HG03558 (cell line): ENCODE data around the gene TIMM23.
"Not testable (repeated sequence)": the region's sequence is repeated elsewhere in the genome, so short reads cannot be mapped to it uniquely, and the experiment has no call there.

ENCODE experiments used
- ATAC-seq: cut with Tn5 transposase; IDR thresholded peaks from one replicate; pipeline ENCODE4 v1.9.1; 2021; ENCODE audit warnings: moderate number of reproducible peaks; ENCODE audit not compliant: unreplicated experiment; ENCODE audit errors: extremely low read depth

TIMM23 gene, protein sequence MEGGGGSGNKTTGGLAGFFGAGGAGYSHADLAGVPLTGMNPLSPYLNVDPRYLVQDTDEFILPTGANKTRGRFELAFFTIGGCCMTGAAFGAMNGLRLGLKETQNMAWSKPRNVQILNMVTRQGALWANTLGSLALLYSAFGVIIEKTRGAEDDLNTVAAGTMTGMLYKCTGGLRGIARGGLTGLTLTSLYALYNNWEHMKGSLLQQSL

DNA sequence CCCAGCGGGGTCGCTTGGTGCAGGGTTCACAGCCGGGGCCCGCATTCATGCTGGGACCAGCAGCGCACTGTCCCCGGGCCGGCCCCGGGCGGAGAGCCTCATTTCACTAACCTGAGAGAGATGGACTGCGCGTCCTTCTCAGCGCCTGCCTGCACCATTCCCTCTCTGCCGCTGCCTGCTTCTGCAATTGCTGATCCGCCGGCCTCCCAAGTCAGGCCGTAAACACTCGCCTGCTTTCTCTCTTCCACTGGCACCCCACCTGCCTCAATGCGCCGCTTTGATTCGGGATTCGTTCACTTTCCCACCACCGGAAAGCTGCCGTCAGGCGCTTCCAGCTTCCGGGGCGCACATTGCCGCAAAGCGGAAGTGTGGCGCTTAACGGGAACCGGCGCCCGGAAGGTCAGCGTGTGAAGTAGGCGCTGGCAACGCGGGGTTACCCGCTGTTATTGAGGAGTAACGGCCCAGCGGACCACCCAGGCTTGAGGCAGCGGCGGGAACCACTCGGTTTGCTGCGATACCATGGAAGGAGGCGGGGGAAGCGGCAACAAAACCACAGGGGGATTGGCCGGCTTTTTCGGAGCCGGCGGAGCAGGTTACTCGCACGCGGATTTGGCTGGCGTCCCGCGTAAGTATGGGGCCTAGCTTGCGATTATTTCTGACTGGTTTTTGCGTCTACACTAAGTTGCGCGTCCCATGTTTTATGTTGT lies at the start of gene TIMM23:
Gene TIMM23, plus strand, starts transcription at position 384 of the 707 bp plus-strand sequence. Its CDS starts 136 bp downstream, at position 520.
- not testable (repeated sequence) for ATAC-seq

DNA sequence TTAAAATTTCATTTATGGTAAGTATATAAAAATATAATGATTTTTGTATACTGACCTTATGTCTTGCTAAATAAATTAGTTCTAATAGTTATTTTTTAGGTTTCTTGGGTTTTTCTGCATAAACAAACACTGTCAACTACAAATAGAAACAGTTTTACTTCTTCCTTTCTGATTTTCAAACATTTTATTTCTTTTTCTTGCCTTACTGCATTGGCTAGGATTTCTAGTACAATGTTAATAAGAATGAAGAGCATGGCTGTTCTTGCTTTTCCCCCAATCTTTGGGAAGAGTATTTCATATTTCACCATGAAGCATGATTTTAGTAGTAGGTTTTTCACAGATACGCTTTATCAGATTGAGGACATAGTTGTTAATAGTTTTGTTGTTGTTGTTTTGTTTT lies 45.5 kb upstream of the TIMM23 start:
- not testable (repeated sequence) for ATAC-seq

GRCh38 chr10:45931305-45931704 lies 41.0 kb upstream of the TIMM23 start:
- not testable (repeated sequence) for ATAC-seq

DNA sequence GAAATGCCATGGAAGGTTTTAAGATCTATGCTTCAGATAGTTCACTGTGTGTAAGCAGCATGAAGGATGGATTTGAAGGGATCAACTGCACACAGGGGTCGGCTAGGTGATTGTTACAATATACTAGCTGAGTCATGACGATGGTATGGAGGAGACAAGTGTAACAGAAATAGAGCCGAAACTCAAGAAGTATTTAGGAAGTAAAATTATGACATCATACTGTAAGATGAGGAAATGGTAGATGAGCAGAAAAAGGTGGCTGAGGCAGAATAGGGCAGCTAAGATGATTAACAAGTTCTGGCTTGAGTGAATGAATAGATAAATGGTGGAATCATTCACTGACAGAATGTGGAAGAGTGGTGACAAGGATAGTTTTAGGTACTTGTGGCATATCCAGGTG lies 37.5 kb upstream of the TIMM23 start:
- ATAC-seq, result not testable (repeated sequence)

- ATAC-seq, result not testable (repeated sequence)
Measured at GRCh38 chr10:45939176-45939697, 33.1 kb upstream of the TIMM23 start.

DNA sequence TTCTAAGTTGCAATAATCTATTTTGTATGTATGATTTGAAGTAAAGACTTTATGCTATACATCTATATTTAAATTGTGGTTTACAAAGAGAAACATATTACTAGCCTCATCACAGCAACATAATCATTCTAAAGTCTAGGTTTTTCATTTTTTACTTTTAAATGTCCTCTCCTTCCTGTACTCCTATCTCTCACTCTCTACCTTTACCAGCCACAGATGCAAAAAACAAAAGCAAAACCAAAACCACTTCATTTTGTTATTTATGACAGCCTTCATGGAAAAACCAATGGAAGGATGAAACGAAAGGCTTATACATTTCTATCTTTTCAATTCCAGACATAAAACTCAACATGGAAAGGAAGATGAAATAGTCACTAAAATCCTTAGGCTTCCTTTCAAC lies 31.1 kb upstream of the TIMM23 start:
- ATAC-seq, result not testable (repeated sequence)

DNA sequence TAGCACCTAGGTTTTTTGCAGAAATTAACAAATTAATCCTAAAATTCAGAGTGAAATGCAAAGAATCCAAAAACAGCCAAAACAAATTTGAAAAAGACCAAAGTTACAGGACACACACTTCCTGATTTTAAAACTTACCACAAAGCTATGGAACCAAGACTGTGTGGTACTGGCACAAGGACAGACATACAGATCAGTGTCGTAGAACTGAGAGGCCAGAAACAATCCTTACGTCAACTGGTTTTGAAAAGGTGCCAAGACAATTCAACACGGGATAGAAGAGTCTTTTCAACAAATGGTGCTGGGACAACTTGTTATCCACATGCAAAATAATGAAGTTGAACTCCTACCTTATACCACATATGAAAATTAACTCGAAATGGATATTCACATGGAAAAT lies 26.8 kb upstream of the TIMM23 start:
- not testable (repeated sequence) for ATAC-seq

- ATAC-seq, result not testable (repeated sequence)
Measured at GRCh38 chr10:45947363-45947762, 24.9 kb upstream of the TIMM23 start.

- ATAC-seq, result not testable (repeated sequence)
Measured at GRCh38 chr10:45948801-45949200, 23.5 kb upstream of the TIMM23 start.

GRCh38 chr10:45954367-45954766 lies 17.9 kb upstream of the TIMM23 start:
- ATAC-seq, result not testable (repeated sequence)

- not testable (repeated sequence) for ATAC-seq
Measured at GRCh38 chr10:45956634-45957033, 15.7 kb upstream of the TIMM23 start.

GRCh38 chr10:45957928-45958327 lies 14.4 kb upstream of the TIMM23 start:
- not testable (repeated sequence) for ATAC-seq

- not testable (repeated sequence) for ATAC-seq
Measured at GRCh38 chr10:45962686-45963452, 9.4 kb upstream of the TIMM23 start.

DNA sequence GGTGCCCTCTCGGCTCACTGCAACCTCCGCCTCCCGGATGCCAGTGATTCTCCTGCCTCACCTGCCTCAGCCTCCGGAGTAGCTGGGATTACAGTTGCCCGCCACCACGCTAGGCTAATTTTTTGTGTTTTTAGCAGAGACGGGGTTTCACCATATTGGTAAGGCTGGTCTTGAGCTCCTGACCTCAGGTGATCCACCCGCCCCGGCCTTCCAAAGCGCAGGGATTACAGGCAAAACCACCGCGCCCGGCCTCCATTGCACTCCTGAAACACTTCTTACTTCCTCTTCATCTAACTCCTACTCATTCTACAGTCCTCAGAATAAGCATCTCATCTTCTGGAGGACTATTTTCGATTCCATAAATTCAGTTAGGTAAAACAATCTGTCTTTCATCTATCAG lies 1.3 kb upstream of the TIMM23 start:
- ATAC-seq, result not testable (repeated sequence)

GRCh38 chr10:45971742-45972105 lies 565 bp upstream of the TIMM23 start:
- ATAC-seq, result not testable (repeated sequence)

GRCh38 chr10:45972813-45973169 lies 502 bp downstream of the TIMM23 start:
- ATAC-seq, result not testable (repeated sequence)

DNA sequence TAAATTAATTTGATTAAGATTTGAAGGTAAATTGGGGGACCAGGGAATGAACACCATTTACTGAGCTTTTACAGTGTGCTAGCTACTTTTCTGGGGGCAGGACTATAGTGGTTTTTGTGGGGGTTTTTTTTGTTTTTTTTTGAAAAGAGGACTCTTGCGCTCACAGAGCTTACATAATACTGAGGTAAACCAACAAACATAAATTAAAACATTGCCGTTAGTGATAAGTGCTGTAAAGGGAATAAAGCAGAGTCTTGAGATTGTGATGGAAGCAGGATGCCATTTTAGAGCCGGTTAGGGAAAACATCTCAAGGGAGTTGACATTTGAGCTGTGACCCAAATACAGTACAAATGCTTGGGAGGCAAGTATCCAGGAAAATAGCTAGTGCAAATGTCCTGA lies 1.8 kb downstream of the TIMM23 start:
- ATAC-seq, result not testable (repeated sequence)

- peak; percentile 58 for ATAC-seq
Measured at GRCh38 chr10:45978554-45978953, 6.3 kb downstream of the TIMM23 start.

DNA sequence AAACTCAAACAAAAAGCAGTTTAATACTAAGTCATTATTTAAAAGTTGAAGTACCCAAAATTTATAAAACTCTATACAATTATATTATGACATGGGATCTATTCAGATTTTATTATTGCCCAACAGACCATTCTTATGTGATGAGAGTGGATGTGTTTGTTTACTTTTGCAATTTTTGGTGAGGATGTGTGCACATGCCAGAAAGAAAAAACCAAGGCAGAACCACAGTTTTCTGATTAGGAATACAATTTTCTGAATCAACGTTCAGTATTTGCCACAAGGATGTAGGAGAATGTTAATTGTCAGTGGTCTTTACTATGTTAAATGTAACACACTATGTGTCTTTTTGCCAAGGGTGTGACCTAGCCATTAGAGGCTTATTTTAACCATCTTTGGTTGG lies 9.1 kb downstream of the TIMM23 start:
- not testable (repeated sequence) for ATAC-seq

GRCh38 chr10:45983538-45984186 lies 11.4 kb downstream of the TIMM23 start:
- not testable (repeated sequence) for ATAC-seq
